Psoas muscle (tissue), 8 donors: ENCODE measurements around the gene MPPED1. TPM values are rescaled to one million over a fixed set of nuclear protein-coding genes. Genes with fewer than 3 reads are reported as not detected.

Experiments used
- ATAC-seq, 4 donors: fragments of 200-7000 bp; cut with Tn5 transposase; one replicate each; pipeline ENCODE4 v1.9.1; 2020; ENCODE audit warnings: moderate library complexity in 3 of 4, mild to moderate bottlenecking in 2 of 4
- DNase-seq, 2 donors: peaks; one replicate each; pipeline ENCODE4 v3.0.0-alpha.2; 2020
- H3K27ac ChIP-seq: fragments of 200-600 bp; one replicate; pipeline ENCODE4 v1.8.0; 2022
- H3K27me3 ChIP-seq, 3 donors: fragments of 200-600 bp in 1 of 3; one replicate each; pipeline versions ENCODE4 v1.6.1 to v1.8.0; 2013 to 2022; ENCODE audit warnings: low read length in 2 of 3, mild to moderate bottlenecking in 2 of 3, moderate library complexity in 1 of 3; ENCODE audit not compliant: insufficient read depth in 3 of 3
- H3K36me3 ChIP-seq, 2 donors: fragments of 200-600 bp in 1 of 2; one replicate each; pipeline versions ENCODE4 v1.6.1 to v1.8.0; 2013 to 2022; ENCODE audit warnings: low read depth in 1 of 2, mild to moderate bottlenecking in 1 of 2, moderate library complexity in 1 of 2; ENCODE audit not compliant: insufficient read depth in 1 of 2
- H3K4me1 ChIP-seq: fragments of 200-600 bp; one replicate; pipeline ENCODE4 v1.8.0; 2022
- H3K4me3 ChIP-seq: fragments of 200-600 bp; one replicate; pipeline ENCODE4 v1.8.0; 2022; ENCODE audit warnings: mild to moderate bottlenecking
- H3K9me3 ChIP-seq: fragments of 200-600 bp; one replicate; pipeline ENCODE4 v1.8.0; 2022
- WGBS, 3 donors: extraction: QIAGEN DNeasy Blood & Tissue Kit; methylation state at CpG; one replicate each; pipeline versions ENCODE4 v1.1.6 to v1.1.7; 2013; 5-methylcytosine and 5-hydroxymethylcytosine counted together
- intact Hi-C, 2 donors: fragments of 100-400 bp; cut with DNase I; formaldehyde crosslinking; loops; one replicate each; pipeline versions ENCODE4 v1.11.0 to v1.14.2; 2022
- polyA plus RNA-seq, 3 donors: library from polyadenylated mRNA; stranded (reverse); fragments of 200-250 nt; gene quantifications; one replicate each; pipeline ENCODE4 v1.2.3, GENCODE V29; 2013
- total RNA-seq, 4 donors: library from RNA; stranded (reverse); fragmentation: NEBNext Ultra II Directional in 2 of 4; extraction: Animal tissue kit (Norgen Biotek cat#: 25700) in 2 of 4; gene quantifications; one replicate each; pipeline versions ENCODE4 v1.2.1 to v1.2.4, GENCODE V29; 2021 to 2023
- TF ChIP-seq, protein P1 (sequence below): fragments of 200-600 bp; IDR thresholded peaks from one replicate; pipeline ENCODE4 v1.8.0; 2022; ENCODE audit warnings: antibody characterized with exemption
- donor health status: healthy with polysubstance abuse.
- donor health status: DM: no; HTN: no; CAD: no; lungs with moderate emphysema.
- donor health status: Bipolar disorder and iron deficiency.
- donor health status: healthy.
- donor health status: DM: yes; HTN: yes; CAD: no.
- donor health status: DM: no; HTN: no; CAD: no.
- donor health status: DM: no; HTN: no; CAD: no.
- donor health status: DM: yes; HTN: yes; CAD: no.

Gene MPPED1
- total and polyA plus RNA-seq, 7 donors = 0.04 to 0.10 TPM; not detected in 5

- peaks cover 0 to 20% (median 5%) of the 10 kb centered on the region in 3 donors for H3K27me3 ChIP-seq
- intact Hi-C loops = no loop called here
- H3K27ac ChIP-seq = no peak overlapping the region
- no peak for ATAC-seq
- TF ChIP-seq, protein P1, sequence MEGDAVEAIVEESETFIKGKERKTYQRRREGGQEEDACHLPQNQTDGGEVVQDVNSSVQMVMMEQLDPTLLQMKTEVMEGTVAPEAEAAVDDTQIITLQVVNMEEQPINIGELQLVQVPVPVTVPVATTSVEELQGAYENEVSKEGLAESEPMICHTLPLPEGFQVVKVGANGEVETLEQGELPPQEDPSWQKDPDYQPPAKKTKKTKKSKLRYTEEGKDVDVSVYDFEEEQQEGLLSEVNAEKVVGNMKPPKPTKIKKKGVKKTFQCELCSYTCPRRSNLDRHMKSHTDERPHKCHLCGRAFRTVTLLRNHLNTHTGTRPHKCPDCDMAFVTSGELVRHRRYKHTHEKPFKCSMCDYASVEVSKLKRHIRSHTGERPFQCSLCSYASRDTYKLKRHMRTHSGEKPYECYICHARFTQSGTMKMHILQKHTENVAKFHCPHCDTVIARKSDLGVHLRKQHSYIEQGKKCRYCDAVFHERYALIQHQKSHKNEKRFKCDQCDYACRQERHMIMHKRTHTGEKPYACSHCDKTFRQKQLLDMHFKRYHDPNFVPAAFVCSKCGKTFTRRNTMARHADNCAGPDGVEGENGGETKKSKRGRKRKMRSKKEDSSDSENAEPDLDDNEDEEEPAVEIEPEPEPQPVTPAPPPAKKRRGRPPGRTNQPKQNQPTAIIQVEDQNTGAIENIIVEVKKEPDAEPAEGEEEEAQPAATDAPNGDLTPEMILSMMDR = no peak
- H3K36me3 ChIP-seq = no peaks in the 10 kb centered on the region
- H3K9me3 ChIP-seq = no peaks in the 10 kb centered on the region
- DNase-seq = no peak
- no peaks in the 10 kb centered on the region for H3K4me1 ChIP-seq
- no peak overlapping the region for H3K4me3 ChIP-seq
- 57 to 79% (median 73%) methylated on average over 4 of the region's 4 CpGs for WGBS, 3 donors
Measured at GRCh38 chr22:43390872-43391271, 20.9 kb upstream of the MPPED1 start.

DNA sequence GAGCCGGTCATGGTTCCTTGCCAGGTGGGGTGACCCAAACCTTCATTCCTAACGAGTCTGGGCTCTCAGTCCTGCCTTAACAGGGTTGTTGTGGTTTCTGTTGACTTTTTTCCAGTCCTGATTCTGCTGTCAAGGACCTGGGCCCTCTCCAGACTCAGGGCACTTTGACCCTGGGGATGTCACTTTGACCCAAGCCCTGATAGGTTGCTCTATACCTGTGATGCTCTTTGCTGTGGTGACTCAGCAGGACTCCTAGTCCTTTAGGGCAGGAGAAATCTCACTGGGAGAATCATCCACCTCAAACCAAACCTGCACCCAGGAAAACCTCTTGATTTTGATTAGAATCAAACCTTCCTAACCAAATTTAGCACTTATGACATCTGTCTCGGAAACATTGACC is 20.5 kb upstream of the MPPED1 start:
- Histone ChIP-seq H3K27me3 (peaks cover 0 to 18% (median 5%) of the 10 kb centered on the region in 3 donors), H3K4me3 (no peak overlapping the region), H3K4me1 (no peaks in the 10 kb centered on the region), H3K27ac (no peak overlapping the region), H3K36me3 (no peaks in the 10 kb centered on the region), H3K9me3 (no peaks in the 10 kb centered on the region)
- intact Hi-C loops = no loop called here
- DNase-seq = no peak
- TF ChIP-seq, protein P1 = no peak
- no peak for ATAC-seq
- WGBS, 3 donors = 65 to 79% (median 74%) methylated on average over 3 of the region's 3 CpGs

GRCh38 chr22:43392385-43392989 is 19.3 kb upstream of the MPPED1 start:
- no peak for ATAC-seq
- no peaks in the 10 kb centered on the region for H3K9me3 ChIP-seq
- no peaks in the 10 kb centered on the region for H3K4me1 ChIP-seq
- no peak overlapping the region for H3K4me3 ChIP-seq
- intact Hi-C loops = no loop called here
- WGBS, 3 donors = 73 to 85% (median 77%) methylated on average over 9 of the region's 9 CpGs
- peaks cover 0 to 7% (median 5%) of the 10 kb centered on the region in 3 donors for H3K27me3 ChIP-seq
- TF ChIP-seq, protein P1 = no peak
- no peak for DNase-seq
- H3K36me3 ChIP-seq = no peaks in the 10 kb centered on the region
- no peak overlapping the region for H3K27ac ChIP-seq

DNA sequence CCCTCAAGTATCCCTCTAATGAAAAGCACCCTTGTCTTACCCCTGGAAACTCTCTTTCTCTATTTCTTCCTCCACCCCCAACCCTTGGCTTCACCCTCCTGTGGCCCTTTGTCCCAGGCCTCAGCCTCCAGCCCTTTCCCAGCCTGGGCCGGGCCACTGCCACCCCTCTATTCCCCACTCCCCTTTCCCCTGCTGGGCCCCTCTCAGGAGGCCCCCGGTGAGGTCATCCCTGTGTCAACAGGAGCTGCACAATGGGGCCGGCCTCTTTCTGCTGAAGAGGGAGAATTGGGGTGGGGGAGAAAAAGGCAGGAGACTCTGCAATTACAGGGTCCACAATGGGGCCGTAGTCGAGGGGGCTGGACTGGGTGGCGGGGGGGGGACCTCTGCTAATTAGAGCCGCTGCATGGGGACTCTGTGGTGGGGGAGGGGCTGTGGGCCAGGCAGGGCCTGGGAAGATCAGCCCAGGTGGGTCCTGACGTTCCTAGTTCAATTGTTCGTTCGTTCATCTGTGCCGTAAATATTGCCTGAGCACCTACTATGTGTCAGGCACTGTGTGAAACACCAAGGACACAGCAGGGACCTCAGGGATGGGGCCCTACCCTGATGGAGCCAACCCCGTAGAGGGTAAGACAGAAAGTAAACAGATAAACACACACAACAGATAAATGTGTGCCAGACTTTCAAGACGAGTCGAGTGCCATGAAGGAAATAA is 18.5 kb upstream of the MPPED1 start:
- no peaks in the 10 kb centered on the region for H3K9me3 ChIP-seq
- no peaks in the 10 kb centered on the region for H3K4me1 ChIP-seq
- no peak for ATAC-seq
- H3K36me3 ChIP-seq = no peaks in the 10 kb centered on the region
- no peak overlapping the region for H3K4me3 ChIP-seq
- no peak for DNase-seq
- intact Hi-C loops = no loop called here
- 43 to 49% (median 46%) methylated on average over 14 of the region's 14 CpGs for WGBS, 3 donors
- TF ChIP-seq, protein P1 = no peak
- H3K27ac ChIP-seq = no peak overlapping the region
- peaks cover 0 to 9% (median 5%) of the 10 kb centered on the region in 3 donors for H3K27me3 ChIP-seq
